ENCODE data around the gene PALMD. TPM values are rescaled to one million over a fixed set of nuclear protein-coding genes. Genes with fewer than 3 reads are reported as not detected.

The PALMD gene
- total RNA-seq, 2 experiments from 2014 or later = not detected

DNA sequence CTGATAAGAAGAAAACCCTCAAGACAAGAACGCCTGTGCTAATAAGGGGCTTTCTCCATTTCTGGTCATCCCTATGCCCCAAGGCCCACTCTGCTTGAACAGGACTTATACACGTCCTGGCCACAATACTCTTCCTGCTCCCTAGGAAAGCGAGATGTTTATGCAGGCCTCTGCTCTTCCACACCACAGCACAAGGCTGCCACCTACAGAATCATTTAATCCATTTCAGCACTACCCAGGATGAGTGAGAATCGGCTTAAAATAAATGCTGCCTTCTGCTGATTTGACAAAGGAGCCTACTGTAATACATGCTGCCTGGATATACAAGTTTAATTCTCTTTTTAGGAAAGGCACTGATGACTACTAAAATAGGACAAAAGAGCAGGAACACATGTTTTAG lies 91.1 kb downstream of the PALMD start:
- Mint-ChIP-seq H3K36me3 (peaks cover 5% of the 10 kb centered on the region), H3K4me1 (no peaks in the 10 kb centered on the region), H3K9me3 (ENCODE audit: low read depth) (no peaks in the 10 kb centered on the region), H3K4me3 (no peak overlapping the region), H3K27me3 (no peaks in the 10 kb centered on the region), H3K27ac (no peak overlapping the region)
- CTCF ChIA-PET = no interaction called here
- no peak for DNase-seq
- no peak for ATAC-seq

DNA sequence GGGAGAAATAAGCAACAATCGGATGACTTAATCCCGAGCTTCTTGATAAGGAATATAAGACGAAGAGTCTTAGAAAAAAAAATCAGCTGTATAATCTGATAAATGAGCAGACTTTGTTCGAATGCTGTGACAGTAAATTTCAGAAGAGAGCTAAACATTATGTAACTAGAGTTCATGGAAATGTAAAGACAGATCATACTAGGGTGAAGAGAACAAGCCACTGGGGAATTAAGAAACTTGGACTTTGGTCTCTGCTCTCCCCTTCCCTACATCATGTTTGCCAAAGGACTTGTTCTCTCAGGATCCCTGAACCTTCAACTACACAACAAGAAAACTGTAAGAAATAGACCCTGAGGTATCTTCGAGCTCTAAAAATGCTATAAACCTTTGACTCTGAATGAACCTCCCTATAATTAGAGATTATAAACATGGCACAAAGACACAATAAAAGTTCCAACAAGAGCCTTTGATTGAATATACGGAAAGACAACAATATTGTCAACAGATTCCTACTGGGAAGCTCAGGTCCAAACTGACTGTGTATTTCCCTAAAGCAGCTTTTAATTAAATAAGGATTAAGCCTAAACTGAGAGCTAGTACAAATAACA lies 93.0 kb downstream of the PALMD start:
- no peak for ATAC-seq
- Mint-ChIP-seq H3K4me3 (no peak overlapping the region), H3K36me3 (peaks cover 8% of the 10 kb centered on the region), H3K4me1 (no peaks in the 10 kb centered on the region), H3K27ac (no peak overlapping the region), H3K9me3 (ENCODE audit: low read depth) (no peaks in the 10 kb centered on the region), H3K27me3 (no peaks in the 10 kb centered on the region)
- DNase-seq = no peak
- CTCF ChIA-PET = no interaction called here

DNA sequence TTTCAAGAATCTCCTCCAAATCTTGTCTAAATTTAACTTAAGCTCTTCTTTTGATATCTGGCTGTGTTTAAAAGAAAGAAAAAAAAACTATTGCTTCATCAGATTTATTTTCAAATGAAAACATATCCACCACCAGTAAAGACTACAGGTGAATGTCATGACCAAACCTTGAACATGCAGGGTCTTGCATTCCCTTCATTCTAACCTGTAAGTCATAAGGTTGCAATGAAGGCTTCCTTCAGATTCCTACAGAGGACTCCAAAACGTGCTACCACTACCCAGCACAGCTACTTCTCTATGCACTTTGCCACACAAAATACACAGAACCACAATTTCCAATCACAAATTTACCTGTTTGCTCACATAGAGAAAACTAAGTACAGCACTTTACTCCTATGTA lies 94.2 kb downstream of the PALMD start:
- Mint-ChIP-seq H3K4me1 (no peaks in the 10 kb centered on the region), H3K4me3 (no peak overlapping the region), H3K27me3 (no peaks in the 10 kb centered on the region), H3K9me3 (ENCODE audit: low read depth) (no peaks in the 10 kb centered on the region), H3K36me3 (peaks cover 8% of the 10 kb centered on the region), H3K27ac (no peak overlapping the region)
- DNase-seq = no peak
- ATAC-seq = no peak
- CTCF ChIA-PET = no interaction called here

Other genes starting within 250 kb of the PALMD start
- gene FRRS1, start 120.5 kb downstream of the PALMD start, total RNA-seq = 1 to 10 TPM; 3.6 to 4.9 TPM
- gene AGL, start 204.2 kb downstream of the PALMD start, total RNA-seq = 10 to 100 TPM; 12.1 to 15.1 TPM

Measured in activated CD8-positive, alpha-beta memory T cell treated with anti-CD3 and anti-CD28 coated beads, Interleukin-2, amount 10 ng/mL, durations not matched to agents 7 days and 5 days (primary cell).